AG09309 (cell line): ENCODE data around the gene NAA25.

Experiments used
- DNase-seq: peaks from one replicate; pipeline ENCODE4 v3.0.0-alpha.2; 2010; ENCODE audit warnings: low read depth
- H3K4me3 ChIP-seq: 2 replicates; pipeline ENCODE4 v1.5.1; 2011; ENCODE audit warnings: mild to moderate bottlenecking, low read depth, low read length, moderate library complexity; ENCODE audit not compliant: control insufficient read depth
- TF ChIP-seq, protein P1 (sequence below): IDR thresholded peaks from 2 replicates; pipeline ENCODE4 v1.5.1; 2011; ENCODE audit warnings: mild to moderate bottlenecking, low read depth, low read length, inconsistent platforms; ENCODE audit not compliant: insufficient read depth, control insufficient read depth; ENCODE audit errors: missing control alignments

NAA25 gene

DNA sequence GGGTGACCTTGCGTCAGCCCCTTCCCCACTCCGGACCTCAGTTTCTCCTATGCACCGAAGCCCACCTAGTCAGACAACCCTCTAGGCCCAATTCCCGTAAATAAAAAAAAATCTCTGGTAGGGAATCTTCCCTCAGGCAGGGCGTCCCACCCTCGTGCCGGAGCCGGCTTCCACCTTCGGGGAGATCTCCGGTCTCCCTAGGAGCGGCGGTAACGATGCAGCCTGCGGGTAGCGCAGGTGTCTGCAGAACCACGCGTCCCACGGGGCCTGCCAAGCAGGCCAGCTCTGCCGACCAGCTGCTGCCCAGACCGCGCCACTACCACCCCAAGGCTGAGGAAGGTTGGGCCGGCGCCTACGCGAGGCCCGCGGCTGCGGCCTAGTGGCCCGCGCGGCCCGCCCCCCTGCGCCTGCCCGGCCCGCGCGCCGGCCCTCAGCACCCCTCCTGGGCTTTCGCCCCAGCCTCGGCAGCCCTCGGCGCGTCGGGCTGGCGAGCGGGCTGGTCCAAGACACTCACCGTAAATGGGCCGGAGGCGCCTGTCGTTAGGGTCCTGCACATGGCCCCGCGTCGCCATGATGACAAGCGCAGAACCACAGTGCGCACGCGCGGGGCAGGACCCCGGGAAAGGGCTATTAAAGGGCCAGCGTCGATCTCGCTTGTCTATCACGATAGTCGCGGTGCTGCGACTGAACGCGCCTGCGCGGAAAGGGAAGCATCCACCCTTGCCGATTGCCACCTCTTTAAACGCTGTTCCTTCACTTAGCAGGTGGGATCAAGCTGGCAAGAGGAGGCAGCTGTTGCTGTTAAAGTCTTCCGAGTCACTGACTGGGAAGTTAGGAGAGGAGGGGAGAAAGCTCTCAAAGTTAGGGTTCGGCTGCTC, at the start of gene NAA25:
NAA25 (minus strand) TSS at position 582 of the 878 bp plus-strand sequence; CDS start at position 572, 10 bp downstream.
- DNase-seq = no peak
- peak within 1 kb of the TSS; percentile 97 for H3K4me3 ChIP-seq
- TF ChIP-seq, protein P1, sequence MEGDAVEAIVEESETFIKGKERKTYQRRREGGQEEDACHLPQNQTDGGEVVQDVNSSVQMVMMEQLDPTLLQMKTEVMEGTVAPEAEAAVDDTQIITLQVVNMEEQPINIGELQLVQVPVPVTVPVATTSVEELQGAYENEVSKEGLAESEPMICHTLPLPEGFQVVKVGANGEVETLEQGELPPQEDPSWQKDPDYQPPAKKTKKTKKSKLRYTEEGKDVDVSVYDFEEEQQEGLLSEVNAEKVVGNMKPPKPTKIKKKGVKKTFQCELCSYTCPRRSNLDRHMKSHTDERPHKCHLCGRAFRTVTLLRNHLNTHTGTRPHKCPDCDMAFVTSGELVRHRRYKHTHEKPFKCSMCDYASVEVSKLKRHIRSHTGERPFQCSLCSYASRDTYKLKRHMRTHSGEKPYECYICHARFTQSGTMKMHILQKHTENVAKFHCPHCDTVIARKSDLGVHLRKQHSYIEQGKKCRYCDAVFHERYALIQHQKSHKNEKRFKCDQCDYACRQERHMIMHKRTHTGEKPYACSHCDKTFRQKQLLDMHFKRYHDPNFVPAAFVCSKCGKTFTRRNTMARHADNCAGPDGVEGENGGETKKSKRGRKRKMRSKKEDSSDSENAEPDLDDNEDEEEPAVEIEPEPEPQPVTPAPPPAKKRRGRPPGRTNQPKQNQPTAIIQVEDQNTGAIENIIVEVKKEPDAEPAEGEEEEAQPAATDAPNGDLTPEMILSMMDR = no peak

DNA sequence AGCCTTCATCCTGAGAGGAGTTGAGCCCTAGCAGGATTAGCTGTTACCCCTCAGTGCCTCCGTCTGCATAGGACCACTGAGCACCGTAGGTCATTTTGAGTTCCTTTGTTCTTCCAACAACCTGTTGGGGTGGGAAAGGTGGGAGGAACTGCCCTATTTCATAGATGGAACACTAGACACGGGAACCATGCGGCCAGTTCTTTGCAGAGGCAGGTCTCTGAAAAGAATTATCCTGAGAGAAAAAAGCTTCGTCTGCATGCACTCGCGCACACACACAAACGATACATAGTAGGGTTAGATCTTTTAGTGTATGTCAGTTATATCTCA, 45.3 kb upstream of the NAA25 start:
- no peak overlapping the region for H3K4me3 ChIP-seq
- TF ChIP-seq, protein P1 = no peak
- no peak for DNase-seq

DNA sequence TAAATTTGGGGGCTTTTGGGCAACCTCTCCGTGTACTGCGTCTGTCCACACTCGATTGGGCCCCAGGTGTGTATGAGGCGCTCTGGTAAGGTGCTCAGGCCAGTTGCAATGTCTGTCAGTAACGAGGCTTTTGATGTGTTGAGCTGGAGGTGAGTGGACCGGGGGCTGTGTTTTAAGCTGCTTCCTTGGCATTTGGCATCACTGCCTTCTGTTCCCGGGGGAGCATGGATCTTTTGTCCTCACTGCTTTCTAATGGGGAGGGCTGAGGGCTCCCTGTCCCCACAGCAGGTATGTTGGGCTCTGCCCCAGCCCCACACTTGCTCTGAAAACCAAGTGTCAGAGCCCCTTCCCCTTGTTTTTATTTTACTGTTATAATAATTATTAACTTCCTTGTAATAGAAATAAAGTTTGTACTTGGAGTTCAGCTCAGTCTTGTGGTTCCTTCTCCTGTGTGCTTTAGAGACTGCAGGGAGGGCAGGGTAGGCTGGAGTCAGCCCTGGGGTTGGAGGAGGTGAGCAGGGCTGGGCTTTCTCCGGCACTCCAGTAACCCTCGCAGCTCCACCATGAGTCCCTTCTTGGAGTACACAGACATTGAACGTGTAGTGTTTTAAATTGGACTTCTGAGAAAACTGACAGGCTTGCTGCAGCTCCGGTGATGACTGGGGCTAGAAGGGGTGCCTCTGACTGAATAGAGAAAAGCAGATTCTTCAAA, 44.8 kb upstream of the NAA25 start:
- TF ChIP-seq, protein P1 = no peak
- no peak overlapping the region for H3K4me3 ChIP-seq
- DNase-seq = no peak

DNA sequence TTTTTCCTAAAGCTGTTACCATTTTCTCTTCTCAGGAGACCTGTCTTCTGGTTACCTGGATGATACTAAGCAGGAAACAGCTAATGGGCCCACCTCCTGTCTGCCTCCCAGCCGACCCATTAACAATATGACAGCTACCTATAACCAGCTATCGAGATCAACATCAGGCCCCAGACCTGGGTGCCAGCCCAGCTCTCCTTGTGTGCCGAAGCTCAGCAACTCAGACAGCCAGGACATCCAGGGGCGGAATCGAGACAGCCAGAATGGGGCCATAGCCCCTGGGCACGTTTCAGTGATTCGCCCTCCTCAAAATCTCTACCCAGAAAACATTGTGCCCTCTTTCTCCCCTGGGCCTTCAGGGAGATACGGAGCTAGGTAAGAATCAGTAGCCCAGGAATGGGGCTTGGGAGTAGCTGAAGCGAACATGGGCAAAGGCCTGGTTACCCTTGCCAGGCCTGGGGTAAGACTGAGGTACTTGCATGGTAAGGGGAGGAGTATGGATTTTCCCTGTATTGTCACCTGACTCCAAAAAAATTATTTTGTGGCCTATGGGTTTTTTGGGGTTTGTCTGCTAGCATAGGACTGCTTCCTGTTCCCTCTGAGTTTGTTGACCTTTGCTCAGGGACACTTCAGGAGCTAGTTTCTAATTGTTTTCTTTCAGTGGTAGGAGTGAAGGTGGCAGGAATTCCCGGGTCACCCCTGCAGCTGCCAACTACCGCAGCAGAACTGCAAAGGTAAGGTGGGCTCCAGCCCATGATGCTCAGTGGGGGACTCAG, 43.4 kb upstream of the NAA25 start:
- H3K4me3 ChIP-seq = no peak overlapping the region
- no peak for DNase-seq
- TF ChIP-seq, protein P1 = no peak

DNA sequence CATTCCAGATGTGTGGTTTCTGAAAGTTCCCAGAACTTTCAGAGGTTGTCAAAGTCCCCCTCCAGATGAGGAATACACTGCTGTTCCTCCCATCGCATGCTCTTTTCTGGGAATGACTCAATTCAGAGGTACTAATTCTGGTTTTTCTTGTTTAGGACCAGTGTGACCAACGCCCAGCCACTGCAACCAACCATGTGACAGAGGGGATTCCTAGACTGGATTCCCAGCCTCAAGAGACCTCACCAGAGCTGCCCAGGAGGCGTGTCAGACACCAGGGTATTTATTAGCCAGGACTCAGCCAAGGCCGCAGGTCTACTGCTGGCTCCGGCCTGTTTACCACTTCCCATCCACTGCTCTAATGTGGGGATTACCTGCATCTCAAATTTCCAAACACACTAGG, 41.0 kb upstream of the NAA25 start:
- H3K4me3 ChIP-seq = no peak overlapping the region
- DNase-seq = no peak
- TF ChIP-seq, protein P1 = no peak

DNA sequence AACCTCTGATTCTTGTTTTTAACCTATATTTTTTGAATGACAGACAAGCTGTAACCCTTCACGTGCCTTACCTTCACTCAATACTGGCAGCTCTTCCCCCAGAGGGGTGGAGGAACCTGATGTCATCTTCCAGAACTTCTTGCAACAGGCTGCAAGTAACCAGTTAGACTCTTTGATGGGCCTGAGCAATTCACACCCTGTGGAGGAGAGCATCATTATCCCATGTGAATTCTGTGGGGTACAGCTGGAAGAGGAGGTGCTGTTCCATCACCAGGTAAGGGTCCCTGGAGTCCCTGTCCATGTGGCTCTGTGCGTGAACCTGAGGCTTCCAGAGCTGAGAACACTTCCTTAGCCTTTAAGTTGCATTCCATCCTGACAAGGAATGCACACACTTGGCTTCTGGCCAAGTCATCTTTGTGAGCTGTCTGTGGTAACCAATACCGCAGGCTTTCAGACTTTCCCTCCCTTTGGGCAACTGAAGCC, 39.5 kb upstream of the NAA25 start:
- TF ChIP-seq, protein P1 = no peak
- no peak overlapping the region for H3K4me3 ChIP-seq
- DNase-seq = no peak
